OCI-LY1 (cell line): ENCODE results near the gene LLCFC1.

Experiments used
- H2AFZ ChIP-seq: fragments of 200-600 bp; sonication (generic), shearing (Covaris generic); 2 replicates; pipeline ENCODE4 v1.6.0; 2014; ENCODE audit warnings: antibody characterized with exemption, mild to moderate bottlenecking, low read length
- H3F3A ChIP-seq: fragments of 200-600 bp; sonication (generic), shearing (Covaris generic); 2 replicates; pipeline ENCODE4 v1.6.0; 2014; ENCODE audit warnings: mild to moderate bottlenecking, antibody characterized with exemption, low read length, moderate library complexity; ENCODE audit not compliant: insufficient read depth
- H3K27ac ChIP-seq: fragments of 200-600 bp; sonication (generic); 2 replicates; pipeline ENCODE4 v1.5.1; 2014; ENCODE audit warnings: low read length, mixed run types, mild to moderate bottlenecking, low read depth; ENCODE audit not compliant: poor library complexity, severe bottlenecking
- H3K27me3 ChIP-seq: fragments of 200-600 bp; sonication (generic); 2 replicates; pipeline ENCODE4 v1.6.0; 2014; ENCODE audit warnings: antibody characterized with exemption, mild to moderate bottlenecking, low read length, moderate library complexity; ENCODE audit not compliant: insufficient read depth
- H3K36me3 ChIP-seq: fragments of 200-600 bp; sonication (generic); 2 replicates; pipeline ENCODE4 v1.6.1; 2014; ENCODE audit warnings: mild to moderate bottlenecking, antibody characterized with exemption, low read length, moderate library complexity, mixed read lengths; ENCODE audit not compliant: insufficient read depth
- H3K4me1 ChIP-seq: fragments of 200-600 bp; sonication (generic); 2 replicates; pipeline ENCODE4 v1.5.1; 2014; ENCODE audit warnings: mild to moderate bottlenecking, low read length, moderate library complexity; ENCODE audit not compliant: insufficient read depth, severe bottlenecking
- H3K4me2 ChIP-seq: fragments of 200-600 bp; sonication (generic), shearing (Covaris generic); 2 replicates; pipeline ENCODE4 v1.6.1; 2014; ENCODE audit warnings: low read length
- H3K4me3 ChIP-seq: fragments of 200-600 bp; sonication (generic); 2 replicates; pipeline ENCODE4 v1.5.1; 2014; ENCODE audit warnings: low read length, low read depth, mild to moderate bottlenecking, mixed read lengths; ENCODE audit not compliant: poor library complexity, severe bottlenecking
- H3K79me2 ChIP-seq: fragments of 200-600 bp; shearing (Covaris generic); 2 replicates; pipeline ENCODE4 v1.6.1; 2016; ENCODE audit warnings: mixed run types, low read length, mixed read lengths; ENCODE audit not compliant: insufficient read depth
- H3K9ac ChIP-seq: fragments of 200-600 bp; sonication (generic), shearing (Covaris generic); 2 replicates; pipeline ENCODE4 v1.6.1; 2014; ENCODE audit warnings: mild to moderate bottlenecking, low read length, mixed read lengths
- H3K9me2 ChIP-seq: fragments of 200-600 bp; sonication (generic), shearing (Covaris generic); 2 replicates; pipeline ENCODE4 v1.6.1; 2014; ENCODE audit warnings: low read depth, mild to moderate bottlenecking, low read length, mixed read lengths
- H3K9me3 ChIP-seq: fragments of 200-600 bp; shearing (Covaris generic); 2 replicates; pipeline ENCODE4 v1.6.1; 2014; ENCODE audit warnings: low read length, mixed read lengths
- H4K20me1 ChIP-seq: fragments of 200-600 bp; sonication (generic), shearing (Covaris generic); 2 replicates; pipeline ENCODE4 v1.6.0; 2016; ENCODE audit warnings: mild to moderate bottlenecking, low read length; ENCODE audit not compliant: insufficient read depth
- CTCF ChIP-seq: fragments of 200-600 bp; sonication (generic), shearing (Covaris generic); IDR thresholded peaks from 2 replicates; pipeline ENCODE4 v1.5.1; 2017; ENCODE audit warnings: mild to moderate bottlenecking, antibody characterized with exemption, low read length, moderate library complexity, mixed read lengths
- EZH2 ChIP-seq: fragments of 200-600 bp; sonication (generic), shearing (Covaris generic); IDR thresholded peaks from 2 replicates; pipeline ENCODE4 v1.8.0; 2017; ENCODE audit warnings: borderline replicate concordance, mixed run types, mild to moderate bottlenecking, antibody characterized with exemption, low read length, moderate library complexity, mixed read lengths

Gene LLCFC1

DNA sequence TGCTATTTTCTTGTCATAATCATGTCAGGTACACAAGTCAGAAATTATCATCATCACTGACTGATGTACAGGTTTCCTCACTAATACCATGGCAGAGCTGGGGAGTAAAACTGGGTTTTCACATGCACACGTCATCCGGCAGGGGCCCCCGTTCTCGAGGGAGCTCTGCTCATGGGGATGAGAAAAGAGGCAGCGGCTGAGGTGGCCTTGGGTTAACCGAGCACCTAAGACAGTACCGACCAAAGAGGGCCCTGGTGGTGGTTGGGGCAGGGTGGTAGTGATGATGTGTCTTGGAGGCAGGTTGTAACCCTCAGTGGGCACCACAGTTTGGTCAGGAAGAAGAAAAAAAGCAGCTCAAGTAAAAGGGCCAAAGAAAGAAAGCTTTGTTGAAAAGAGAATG lies 41.6 kb upstream of the LLCFC1 start:
- Histone ChIP-seq H3K4me3 (no peak overlapping the region), H3F3A (no peaks in the 10 kb centered on the region), H3K27me3 (no peaks in the 10 kb centered on the region; the same call in 1 of the 2 replicates), H3K79me2 (no peaks in the 10 kb centered on the region), H3K4me1 (no peaks in the 10 kb centered on the region), H3K27ac (no peak overlapping the region), H2AFZ (no peak overlapping the region), H3K4me2 (no peak overlapping the region), H3K36me3 (no peaks in the 10 kb centered on the region), H3K9me2 (no peaks in the 10 kb centered on the region), H3K9me3 (no peaks in the 10 kb centered on the region), H3K9ac (no peak overlapping the region), H4K20me1 (no peaks in the 10 kb centered on the region)
- TF ChIP-seq EZH2 (no peak), CTCF (no peak)

DNA sequence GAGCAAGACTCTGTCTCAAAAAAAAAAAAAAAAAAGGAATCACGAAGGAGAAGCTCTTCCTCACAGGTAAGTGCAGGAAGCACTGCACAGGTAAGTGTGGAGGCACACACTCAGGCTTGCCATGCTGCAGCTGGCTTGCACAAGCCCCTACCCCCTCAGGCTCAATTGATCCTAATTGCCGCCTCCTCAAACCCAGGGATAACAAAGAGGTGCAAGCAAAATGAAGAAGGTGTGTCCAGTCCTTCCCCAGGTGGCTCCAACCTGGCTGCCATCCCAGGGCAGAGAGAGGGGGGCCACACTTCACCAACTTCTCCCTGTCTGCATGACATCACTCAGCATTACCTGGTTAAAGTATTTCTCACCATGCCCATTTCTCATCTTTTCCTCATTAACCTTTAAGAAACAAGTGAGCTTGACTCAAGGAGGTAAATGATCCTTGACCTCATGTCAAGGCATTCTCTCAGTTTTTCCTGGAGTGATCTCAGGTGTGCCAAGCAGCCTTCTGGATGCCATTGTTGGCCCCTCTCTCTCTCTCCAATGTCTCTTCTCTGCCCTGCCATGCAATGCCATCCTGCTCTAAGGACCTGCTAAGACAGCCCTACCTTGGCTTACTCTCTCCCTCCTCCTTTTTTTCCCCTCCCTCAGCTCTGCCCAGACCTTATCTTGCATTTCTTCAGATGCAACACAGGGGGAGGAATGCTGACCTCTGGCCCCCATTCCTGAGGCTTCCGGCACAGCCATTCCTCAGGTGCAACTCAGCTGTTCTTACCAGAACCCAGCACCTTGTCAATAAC lies 40.7 kb upstream of the LLCFC1 start:
- H3K4me2 ChIP-seq: no peak overlapping the region
- no peak for TF ChIP-seq CTCF
- no peak for TF ChIP-seq EZH2
- H3K27me3 ChIP-seq: no peaks in the 10 kb centered on the region; the same call in 1 of the 2 replicates
- no peak overlapping the region for H3K27ac ChIP-seq
- H3K36me3 ChIP-seq: no peaks in the 10 kb centered on the region
- no peaks in the 10 kb centered on the region for H4K20me1 ChIP-seq
- no peaks in the 10 kb centered on the region for H3F3A ChIP-seq
- no peak overlapping the region for H3K4me3 ChIP-seq
- H3K4me1 ChIP-seq: no peaks in the 10 kb centered on the region
- H3K9ac ChIP-seq: no peak overlapping the region
- no peaks in the 10 kb centered on the region for H3K79me2 ChIP-seq
- H3K9me2 ChIP-seq: no peaks in the 10 kb centered on the region
- H3K9me3 ChIP-seq: no peaks in the 10 kb centered on the region
- no peak overlapping the region for H2AFZ ChIP-seq

DNA sequence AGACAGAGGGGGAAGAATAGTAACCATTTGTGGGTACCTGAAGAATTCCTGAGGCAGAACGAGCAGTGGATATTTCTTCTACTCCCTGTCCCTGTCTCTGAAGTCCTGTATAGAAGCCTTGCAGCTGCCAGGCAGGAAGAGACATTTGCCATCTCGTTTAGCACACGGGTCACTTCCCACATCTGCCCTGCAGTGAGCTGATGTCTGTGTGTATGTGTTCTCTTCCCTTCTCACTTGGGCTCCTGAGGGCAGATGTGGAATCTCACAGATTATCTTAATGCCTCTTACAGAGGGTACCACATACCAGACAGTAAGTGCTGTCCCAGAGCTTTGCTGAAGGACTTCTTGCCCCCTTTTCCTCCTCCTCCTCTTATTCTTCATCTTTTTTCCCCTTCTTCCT lies 39.6 kb upstream of the LLCFC1 start:
- Histone ChIP-seq H3F3A (no peaks in the 10 kb centered on the region), H3K9ac (no peak overlapping the region), H3K4me2 (no peak overlapping the region), H3K9me2 (no peaks in the 10 kb centered on the region), H3K79me2 (no peaks in the 10 kb centered on the region), H2AFZ (no peak overlapping the region), H3K36me3 (no peaks in the 10 kb centered on the region), H3K4me1 (no peaks in the 10 kb centered on the region), H4K20me1 (no peaks in the 10 kb centered on the region), H3K4me3 (no peak overlapping the region), H3K27ac (no peak overlapping the region), H3K27me3 (no peaks in the 10 kb centered on the region; the same call in 1 of the 2 replicates), H3K9me3 (peaks cover 5% of the 10 kb centered on the region)
- TF ChIP-seq EZH2 (no peak), CTCF (no peak)
